Keratinocyte (primary cell): Measurements from ENCODE around the gene DBP. TPM values are rescaled to one million over a fixed set of nuclear protein-coding genes. Genes with fewer than 3 reads are reported as not detected.

Source experiments
- DNase-seq: peaks from one replicate; pipeline ENCODE4 v3.0.0-alpha.2; 2011; ENCODE audit warnings: low read depth, missing footprints, low spot score
- FAIRE-seq: peaks from 2 replicates; lab custom pipeline; 2011; peaks lifted over from hg19 to GRCh38; lab: Jason Lieb, UNC
- H2AFZ ChIP-seq: 2 replicates; pipeline ENCODE4 v1.6.0; 2012; ENCODE audit warnings: low read length, control low read depth, inconsistent platforms; ENCODE audit not compliant: control insufficient read depth
- H3K27ac ChIP-seq: 2 replicates; pipeline ENCODE4 v1.5.1; 2011; ENCODE audit warnings: low read length; ENCODE audit not compliant: control insufficient read depth, insufficient read depth
- H3K27me3 ChIP-seq: 3 replicates; pipeline ENCODE4 v1.6.0; 2011; ENCODE audit warnings: low read length; ENCODE audit not compliant: control insufficient read depth, insufficient read depth; ENCODE audit errors: extremely low read depth
- H3K36me3 ChIP-seq, 2 experiments: 2 replicates in 1 of 2; 3 replicates in 1 of 2; pipeline ENCODE4 v1.5.1; 2011; ENCODE audit warnings: low read length in 2 of 2, mild to moderate bottlenecking in 1 of 2; ENCODE audit not compliant: control insufficient read depth in 2 of 2, insufficient read depth in 2 of 2; ENCODE audit errors: extremely low read depth in 1 of 2
- H3K4me1 ChIP-seq: 3 replicates; pipeline ENCODE4 v1.5.1; 2011; ENCODE audit warnings: low read length; ENCODE audit not compliant: control insufficient read depth, insufficient read depth; ENCODE audit errors: extremely low read depth
- H3K4me2 ChIP-seq: 3 replicates; pipeline ENCODE4 v1.6.0; 2011; ENCODE audit warnings: low read depth, low read length; ENCODE audit not compliant: control insufficient read depth, insufficient read depth; ENCODE audit errors: extremely low read depth
- H3K4me3 ChIP-seq, 3 experiments: fragments of 200-600 bp in 1 of 3; sonication (generic) in 1 of 3; 2 replicates in 2 of 3; 3 replicates in 1 of 3; pipeline ENCODE4 v1.5.1; 2011 to 2016; ENCODE audit warnings: low read length in 3 of 3, mild to moderate bottlenecking in 3 of 3, control low read depth in 2 of 3, inconsistent platforms in 1 of 3, low read depth in 1 of 3, mixed read lengths in 1 of 3, mixed run types in 1 of 3, moderate library complexity in 1 of 3; ENCODE audit not compliant: control insufficient read depth in 2 of 3, insufficient read depth in 2 of 3; ENCODE audit errors: extremely low read depth in 1 of 3
- H3K79me2 ChIP-seq: 2 replicates; pipeline ENCODE4 v1.6.0; 2012; ENCODE audit warnings: low read length; ENCODE audit not compliant: control insufficient read depth, insufficient read depth
- H3K9ac ChIP-seq: 3 replicates; pipeline ENCODE4 v1.6.0; 2011; ENCODE audit warnings: low read length; ENCODE audit not compliant: control insufficient read depth, insufficient read depth; ENCODE audit errors: extremely low read depth
- H3K9me1 ChIP-seq: 3 replicates; pipeline ENCODE4 v1.6.0; 2011; ENCODE audit warnings: low read length; ENCODE audit not compliant: control insufficient read depth, insufficient read depth; ENCODE audit errors: extremely low read depth
- H3K9me3 ChIP-seq: 2 replicates; pipeline ENCODE4 v1.5.1; 2012; ENCODE audit warnings: low read depth, low read length; ENCODE audit not compliant: control insufficient read depth
- H4K20me1 ChIP-seq: 3 replicates; pipeline ENCODE4 v1.6.0; 2011; ENCODE audit warnings: low read length; ENCODE audit not compliant: control insufficient read depth, insufficient read depth; ENCODE audit errors: extremely low read depth
- EZH2 ChIP-seq: IDR thresholded peaks from one replicate; pipeline ENCODE4 v1.6.1; 2012; ENCODE audit warnings: inconsistent platforms, mild to moderate bottlenecking, low read length, moderate library complexity
- dilution Hi-C: fragments of 300-500 bp; cut with MboI; formaldehyde crosslinking; loops from one replicate; pipeline ENCODE4 v1.7.0; 2020; ENCODE audit warnings: low sequenced_read_pairs; ENCODE audit not compliant: extremely low pct_ligation_motif_present
- polyA plus RNA-seq, 5 experiments: library from polyadenylated mRNA; depleted of rRNA in 3 of 5; stranded (reverse) in 3 of 5; stranded (forward) in 1 of 5; unstranded in 1 of 5; fragments of >200 nt; gene quantifications; 1 replicate in 1 of 5; 2 replicates in 3 of 5; 3 replicates in 1 of 5; pipeline versions ENCODE4 v1.2.1 to v1.2.3, GENCODE V29; 2011 to 2012; ENCODE audit warnings: missing spikeins in 2 of 5, low read depth in 1 of 5, low replicate concordance in 1 of 5
- TF ChIP-seq, protein P1 (sequence below), 3 experiments: IDR thresholded peaks in 1 of 3; conservative IDR thresholded peaks in 1 of 3; optimal IDR thresholded peaks in 1 of 3; 2 replicates in 2 of 3; 3 replicates in 1 of 3; pipeline versions ENCODE3 to v1.5.1; 2011; ENCODE audit warnings: low read length in 3 of 3, mild to moderate bottlenecking in 3 of 3, moderate library complexity in 2 of 3, control low read depth in 1 of 3, inconsistent platforms in 1 of 3; ENCODE audit not compliant: insufficient read depth in 2 of 3; ENCODE audit errors: extremely low read depth in 1 of 3

Gene DBP
- polyA plus RNA-seq, 1 donor (not counting 4 experiments of a cell fraction or from before 2014, with no cell fraction given): 1.0 TPM

DNA sequence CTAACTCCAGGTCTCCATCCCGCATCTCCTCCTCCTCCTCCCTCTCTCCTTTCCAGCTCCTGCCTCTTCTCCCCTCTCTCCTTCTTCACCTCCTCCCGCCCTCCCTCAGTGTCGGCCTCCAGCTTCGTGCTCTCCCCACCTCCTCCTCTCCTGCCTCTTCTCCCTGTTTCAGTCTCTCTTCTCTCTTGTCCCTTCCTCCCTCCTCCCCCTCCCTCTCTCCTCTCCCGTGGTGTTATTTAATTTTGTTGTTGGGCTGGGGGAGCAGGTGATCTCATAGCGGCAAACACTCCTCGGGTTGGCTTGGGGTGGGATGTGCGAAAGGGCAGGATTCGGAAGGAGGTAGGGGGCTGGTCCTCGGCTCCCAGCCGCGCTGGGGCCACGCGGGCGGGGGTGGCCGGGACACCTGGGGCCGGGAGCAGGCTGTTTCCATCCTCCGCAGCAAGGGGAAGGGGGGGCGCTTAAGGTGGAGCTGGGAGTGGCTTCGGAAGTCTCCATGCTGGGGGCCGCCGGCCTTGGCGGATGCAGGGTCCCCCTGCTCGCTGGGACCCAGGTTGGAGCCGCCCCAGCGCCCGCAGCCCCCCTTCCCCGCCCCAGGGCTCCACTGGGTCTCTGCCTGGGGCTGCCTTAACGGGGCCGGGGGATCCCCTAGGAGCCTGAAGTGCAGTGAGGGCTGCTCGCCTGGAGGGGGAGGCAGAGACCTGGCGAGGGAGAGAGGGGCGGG is 9.0 kb upstream of the DBP start, which contains the start of gene CA11:
Gene CA11 (minus strand): TSS at position 187 of the 721 bp plus-strand sequence. CDS start 555 bp downstream, outside the sequence.
- dilution Hi-C loops: no loop called here
- Histone ChIP-seq H3K9ac (peak within 1 kb of the TSS; percentile 62), H3K27me3 (peaks cover 5% of the 10 kb centered on the region)

DNA sequence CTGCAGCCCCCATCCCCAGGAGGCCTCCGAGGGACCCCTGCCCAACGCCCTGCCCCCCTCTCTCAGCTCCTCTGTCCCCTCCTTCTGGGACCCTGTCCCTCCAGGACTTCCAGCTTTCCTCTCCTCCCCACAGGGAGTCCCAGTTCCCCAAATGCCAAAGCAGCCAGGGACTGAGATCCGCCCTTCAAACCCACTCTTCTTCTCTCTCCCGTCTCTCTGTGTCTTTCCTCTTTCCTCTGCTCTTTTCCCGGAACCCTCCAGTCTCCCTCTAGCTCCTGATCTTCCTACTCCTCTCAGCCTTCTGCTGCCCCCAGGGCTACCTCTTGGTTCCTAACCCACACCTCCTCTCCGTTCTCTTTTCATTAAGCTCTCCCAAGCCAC is 8.4 kb upstream of the DBP start:
- H3K4me3 ChIP-seq: peak overlapping the region; percentile 51 to 84 (median 67)
- H3K4me1 ChIP-seq: peaks cover 20% of the 10 kb centered on the region
- DNase-seq: no peak
- peaks cover 5% of the 10 kb centered on the region for H3K27me3 ChIP-seq
- peak overlapping the region; percentile 88 for H3K4me2 ChIP-seq
- TF ChIP-seq, protein P1, sequence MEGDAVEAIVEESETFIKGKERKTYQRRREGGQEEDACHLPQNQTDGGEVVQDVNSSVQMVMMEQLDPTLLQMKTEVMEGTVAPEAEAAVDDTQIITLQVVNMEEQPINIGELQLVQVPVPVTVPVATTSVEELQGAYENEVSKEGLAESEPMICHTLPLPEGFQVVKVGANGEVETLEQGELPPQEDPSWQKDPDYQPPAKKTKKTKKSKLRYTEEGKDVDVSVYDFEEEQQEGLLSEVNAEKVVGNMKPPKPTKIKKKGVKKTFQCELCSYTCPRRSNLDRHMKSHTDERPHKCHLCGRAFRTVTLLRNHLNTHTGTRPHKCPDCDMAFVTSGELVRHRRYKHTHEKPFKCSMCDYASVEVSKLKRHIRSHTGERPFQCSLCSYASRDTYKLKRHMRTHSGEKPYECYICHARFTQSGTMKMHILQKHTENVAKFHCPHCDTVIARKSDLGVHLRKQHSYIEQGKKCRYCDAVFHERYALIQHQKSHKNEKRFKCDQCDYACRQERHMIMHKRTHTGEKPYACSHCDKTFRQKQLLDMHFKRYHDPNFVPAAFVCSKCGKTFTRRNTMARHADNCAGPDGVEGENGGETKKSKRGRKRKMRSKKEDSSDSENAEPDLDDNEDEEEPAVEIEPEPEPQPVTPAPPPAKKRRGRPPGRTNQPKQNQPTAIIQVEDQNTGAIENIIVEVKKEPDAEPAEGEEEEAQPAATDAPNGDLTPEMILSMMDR (optimal IDR thresholded peaks at IDR 0.05 in 1 of 3, IDR thresholded peaks at IDR 0.05 in 1 of 3, conservative IDR thresholded peaks at IDR 0.05 in 1 of 3; ENCODE audit: extremely low read depth in 1 of 3, insufficient read depth in 2 of 3, low read length in 3 of 3): no peak
- no peak for TF ChIP-seq EZH2
- no peak for FAIRE-seq
- H4K20me1 ChIP-seq: no peaks in the 10 kb centered on the region
- H3K9ac ChIP-seq: peak overlapping the region; percentile 62
- no peak overlapping the region for H3K27ac ChIP-seq
- no peaks in the 10 kb centered on the region for H3K79me2 ChIP-seq
- H3K9me1 ChIP-seq: no peaks in the 10 kb centered on the region
- peak overlapping the region; percentile 85 for H2AFZ ChIP-seq
- no peaks in the 10 kb centered on the region for H3K9me3 ChIP-seq
- no peaks in the 10 kb centered on the region for H3K36me3 ChIP-seq
- dilution Hi-C loops: no loop called here

More for the DNA sequence above, 9.0 kb upstream of the DBP start, which contains the start of gene CA11:
- Histone ChIP-seq H3K36me3 (no peaks in the 10 kb centered on the region), H3K27ac (no peak within 1 kb of the TSS), H3K4me3 (peak within 1 kb of the TSS; percentile 51 to 84 (median 67)), H3K9me1 (no peaks in the 10 kb centered on the region), H3K9me3 (no peaks in the 10 kb centered on the region), H2AFZ (peak within 1 kb of the TSS; percentile 85), H3K4me2 (peak within 1 kb of the TSS; percentile 88), H4K20me1 (no peaks in the 10 kb centered on the region), H3K4me1 (peaks cover 20% of the 10 kb centered on the region), H3K79me2 (no peaks in the 10 kb centered on the region)
- DNase-seq (no peak), FAIRE-seq (no peak)
- TF ChIP-seq, protein P1 (optimal IDR thresholded peaks at IDR 0.05 in 1 of 3, IDR thresholded peaks at IDR 0.05 in 1 of 3, conservative IDR thresholded peaks at IDR 0.05 in 1 of 3; ENCODE audit: extremely low read depth in 1 of 3, insufficient read depth in 2 of 3, low read length in 3 of 3): peak; percentile 54 to 96 (median 91)
- TF ChIP-seq EZH2: no peak
